Measurements from ENCODE around the gene SLC13A4. TPM values are rescaled to one million over a fixed set of nuclear protein-coding genes. Genes with fewer than 3 reads are reported as not detected.
A peak's percentile ranks its signal among the peaks of the same experiment; 100 is the strongest.

Gene SLC13A4
- total and polyA plus RNA-seq, 2 experiments from 2014 or later = 0.13 to 0.93 TPM

GRCh38 chr7:135710417-135711138 is 17.4 kb downstream of the SLC13A4 start:
- Histone ChIP-seq H3K4me2 (no peak overlapping the region), H3K36me3 (replicated peaks; ENCODE audit: insufficient read depth, low read depth) (no peaks in the 10 kb centered on the region), H3K27me3 (no peaks in the 10 kb centered on the region), H3K79me2 (no peaks in the 10 kb centered on the region), H3K4me3 (no peak overlapping the region), H4K20me1 (ENCODE audit: insufficient read depth, poor library complexity, severe bottlenecking) (no peaks in the 10 kb centered on the region), H3K27ac (no peak overlapping the region), H3K9me2 (replicated peaks; ENCODE audit: insufficient read depth) (no peaks in the 10 kb centered on the region), H2AFZ (no peak overlapping the region), H3K4me1 (ENCODE audit: insufficient read depth) (peaks cover 5% of the 10 kb centered on the region), H3K9me3 (ENCODE audit: low read depth) (no peaks in the 10 kb centered on the region)
- TF ChIP-seq CTCF (IDR thresholded peaks at IDR 0.05; ENCODE audit: poor library complexity) (peak; percentile 52), EZH2 (IDR thresholded peaks at IDR 0.05; ENCODE audit: borderline replicate concordance) (no peak)
- WGBS (ENCODE audit: low lambda C conversion rate, missing lambda C conversion rate) = 39% methylated on average over 11 of the region's 11 CpGs
- peak; percentile 16 for DNase-seq (ENCODE audit: low spot score)

GRCh38 chr7:135709508-135709907 is 18.5 kb downstream of the SLC13A4 start:
- Histone ChIP-seq H3K79me2 (no peaks in the 10 kb centered on the region), H4K20me1 (ENCODE audit: insufficient read depth, poor library complexity, severe bottlenecking) (no peaks in the 10 kb centered on the region), H3K4me3 (no peak overlapping the region), H3K36me3 (replicated peaks; ENCODE audit: insufficient read depth, low read depth) (no peaks in the 10 kb centered on the region), H3K27ac (no peak overlapping the region), H3K4me1 (ENCODE audit: insufficient read depth) (peaks cover 5% of the 10 kb centered on the region), H3K27me3 (no peaks in the 10 kb centered on the region), H3K9me3 (ENCODE audit: low read depth) (no peaks in the 10 kb centered on the region), H3K4me2 (no peak overlapping the region), H2AFZ (no peak overlapping the region), H3K9me2 (replicated peaks; ENCODE audit: insufficient read depth) (no peaks in the 10 kb centered on the region)
- no peak for TF ChIP-seq CTCF (IDR thresholded peaks at IDR 0.05; ENCODE audit: poor library complexity)
- no peak for TF ChIP-seq EZH2 (IDR thresholded peaks at IDR 0.05; ENCODE audit: borderline replicate concordance)
- no peak for TF ChIP-seq EZH2phosphoT487 (IDR thresholded peaks at IDR 0.05; ENCODE audit: low read depth, severe bottlenecking, unreplicated experiment)
- DNase-seq (ENCODE audit: low spot score) = no peak
- 88% methylated on average over 3 of the region's 3 CpGs for WGBS (ENCODE audit: low lambda C conversion rate, missing lambda C conversion rate)

GRCh38 chr7:135708041-135708440 is 19.9 kb downstream of the SLC13A4 start:
- TF ChIP-seq EZH2phosphoT487 (IDR thresholded peaks at IDR 0.05; ENCODE audit: low read depth, severe bottlenecking, unreplicated experiment) (no peak), EZH2 (IDR thresholded peaks at IDR 0.05; ENCODE audit: borderline replicate concordance) (no peak), CTCF (IDR thresholded peaks at IDR 0.05; ENCODE audit: poor library complexity) (no peak)

More at GRCh38 chr7:135708041-135708440, 19.9 kb downstream of the SLC13A4 start:
- no peaks in the 10 kb centered on the region for H3K27me3 ChIP-seq
- H3K4me2 ChIP-seq = no peak overlapping the region
- no peak overlapping the region for H3K27ac ChIP-seq
- H3K36me3 ChIP-seq (replicated peaks; ENCODE audit: insufficient read depth, low read depth) = no peaks in the 10 kb centered on the region
- H3K4me1 ChIP-seq (ENCODE audit: insufficient read depth) = no peaks in the 10 kb centered on the region
- H2AFZ ChIP-seq = no peak overlapping the region
- H3K9me3 ChIP-seq (ENCODE audit: low read depth) = no peaks in the 10 kb centered on the region
- no peaks in the 10 kb centered on the region for H3K9me2 ChIP-seq (replicated peaks; ENCODE audit: insufficient read depth)
- 95% methylated on average over 12 of the region's 14 CpGs for WGBS (ENCODE audit: low lambda C conversion rate, missing lambda C conversion rate)
- H4K20me1 ChIP-seq (ENCODE audit: insufficient read depth, poor library complexity, severe bottlenecking) = no peaks in the 10 kb centered on the region
- no peak for DNase-seq (ENCODE audit: low spot score)
- H3K79me2 ChIP-seq = no peaks in the 10 kb centered on the region
- H3K4me3 ChIP-seq = no peak overlapping the region
